Tibial nerve (tissue), 3 donors: ENCODE data around the gene GUCY1A1.

ENCODE experiments used
- CTCF ChIP-seq, 5 experiments: fragments of 200-600 bp in 3 of 5; fragments of 450-650 bp in 2 of 5; sonication (generic) in 3 of 5; IDR thresholded peaks; one replicate each; pipeline ENCODE4 v1.5.1; 2016 to 2019; ENCODE audit warnings: antibody characterized with exemption in 5 of 5, mild to moderate bottlenecking in 3 of 5, moderate library complexity in 2 of 5
- POLR2A ChIP-seq, 2 donors: fragments of 450-650 bp; IDR thresholded peaks; one replicate each; pipeline ENCODE4 v1.6.1; 2017; ENCODE audit warnings: antibody characterized with exemption in 2 of 2, mild to moderate bottlenecking in 2 of 2, moderate library complexity in 2 of 2

- no peak for TF ChIP-seq CTCF (IDR thresholded peaks at IDR 0.05)
- TF ChIP-seq POLR2A (IDR thresholded peaks at IDR 0.05): no peak
Measured at GRCh38 chr4:155687380-155687982, 20.8 kb downstream of the GUCY1A1 start.
